Prostate gland (tissue), 2 donors: ENCODE results near the gene DSCAML1. TPM values are rescaled to one million over a fixed set of nuclear protein-coding genes. Genes with fewer than 3 reads are reported as not detected.

Source experiments
- DNase-seq: peaks from one replicate; pipeline ENCODE4 v3.0.0-alpha.2; 2019; ENCODE audit warnings: low spot score
- H3K27ac ChIP-seq, 2 donors: fragments of 200-600 bp; sonication (generic); 2 replicates each; pipeline ENCODE4 v1.5.1; 2017 to 2019
- H3K27me3 ChIP-seq: fragments of 200-600 bp; sonication (generic); replicated peaks from 2 replicates; pipeline ENCODE4 v1.5.1; 2019; ENCODE audit not compliant: insufficient read depth
- H3K36me3 ChIP-seq, 2 donors: fragments of 200-600 bp; sonication (generic); 1 replicate in 1 of 2; 2 replicates in 1 of 2; pipeline versions ENCODE4 v1.5.1 to v1.8.1; 2017 to 2019
- H3K4me1 ChIP-seq: fragments of 200-600 bp; sonication (generic); replicated peaks from 2 replicates; pipeline ENCODE4 v1.5.1; 2019
- H3K4me3 ChIP-seq, 2 donors: fragments of 200-600 bp; sonication (generic); 2 replicates each; pipeline ENCODE4 v1.5.1; 2017 to 2019
- H3K9me3 ChIP-seq: fragments of 200-600 bp; sonication (generic); 2 replicates; pipeline ENCODE4 v1.5.1; 2017
- CTCF ChIP-seq, 4 experiments: fragments of 200-600 bp in 2 of 4; fragments of 450-650 bp in 2 of 4; sonication (generic) in 2 of 4; IDR thresholded peaks; 1 replicate in 3 of 4; 2 replicates in 1 of 4; pipeline ENCODE4 v1.5.1; 2016 to 2019; ENCODE audit warnings: antibody characterized with exemption in 4 of 4, mild to moderate bottlenecking in 2 of 4, moderate library complexity in 2 of 4
- POLR2A ChIP-seq: fragments of 450-650 bp; IDR thresholded peaks from one replicate; pipeline ENCODE4 v1.6.1; 2016; ENCODE audit warnings: antibody characterized with exemption, mild to moderate bottlenecking
- POLR2AphosphoS5 ChIP-seq: sonication (generic); formaldehyde crosslinking; IDR thresholded peaks from one replicate; pipeline ENCODE4 v1.6.1; 2017; ENCODE audit warnings: antibody characterized with exemption
- WGBS: methylation state at CpG from one replicate; pipeline ENCODE4 v1.1.5; 2018; 5-methylcytosine and 5-hydroxymethylcytosine counted together
- intact Hi-C: fragments of 100-400 bp; cut with DNase I; formaldehyde crosslinking; loops from one replicate; pipeline ENCODE4 v1.14.2; 2022
- total RNA-seq, 2 donors: library from RNA; depleted of rRNA; stranded (reverse); fragments of >200 nt; gene quantifications; one replicate each; pipeline ENCODE4 v1.1.0, GENCODE V29; 2016

Gene DSCAML1
- total RNA-seq, 2 donors from 2014 or later: 0.14 to 2.8 TPM

- intact Hi-C loops: no loop called here
- no peak for TF ChIP-seq CTCF (IDR thresholded peaks at IDR 0.05)
- DNase-seq: no peak
These were observed 138.2 kb downstream of the DSCAML1 start for GRCh38 chr11:117658809-117659208.

GRCh38 chr11:117657794-117658193 lies 139.2 kb downstream of the DSCAML1 start:
- Histone ChIP-seq H3K27ac (no peak overlapping the region), H3K27me3 (no peaks in the 10 kb centered on the region), H3K4me3 (no peak overlapping the region), H3K4me1 (no peaks in the 10 kb centered on the region), H3K9me3 (no peaks in the 10 kb centered on the region), H3K36me3 (no peaks in the 10 kb centered on the region)
- WGBS: 26% methylated on average over 7 of the region's 7 CpGs
- TF ChIP-seq POLR2A: no peak
- TF ChIP-seq CTCF (IDR thresholded peaks at IDR 0.05): no peak
- TF ChIP-seq POLR2AphosphoS5: no peak
- intact Hi-C loops: no loop called here
- no peak for DNase-seq

More at GRCh38 chr11:117658809-117659208, 138.2 kb downstream of the DSCAML1 start:
- Histone ChIP-seq H3K27me3 (no peaks in the 10 kb centered on the region), H3K27ac (no peak overlapping the region), H3K4me1 (no peaks in the 10 kb centered on the region), H3K9me3 (no peaks in the 10 kb centered on the region), H3K4me3 (no peak overlapping the region), H3K36me3 (no peaks in the 10 kb centered on the region)
- 85% methylated on average over 3 of the region's 3 CpGs for WGBS

- TF ChIP-seq POLR2A (no peak), POLR2AphosphoS5 (no peak), CTCF (IDR thresholded peaks at IDR 0.05) (no peak)
- Histone ChIP-seq H3K27me3 (no peaks in the 10 kb centered on the region), H3K4me1 (no peaks in the 10 kb centered on the region), H3K36me3 (no peaks in the 10 kb centered on the region), H3K9me3 (no peaks in the 10 kb centered on the region), H3K27ac (no peak overlapping the region), H3K4me3 (no peak overlapping the region)
- intact Hi-C loops: no loop called here
- no peak for DNase-seq
- 87% methylated on average over 21 of the region's 21 CpGs for WGBS
These were observed 142.4 kb downstream of the DSCAML1 start for GRCh38 chr11:117654281-117655255.

GRCh38 chr11:117652521-117652920 lies 144.5 kb downstream of the DSCAML1 start:
- DNase-seq: no peak
- Histone ChIP-seq H3K4me3 (no peak overlapping the region), H3K27me3 (no peaks in the 10 kb centered on the region), H3K9me3 (no peaks in the 10 kb centered on the region), H3K36me3 (no peaks in the 10 kb centered on the region), H3K27ac (no peak overlapping the region), H3K4me1 (no peaks in the 10 kb centered on the region)
- TF ChIP-seq CTCF (IDR thresholded peaks at IDR 0.05): no peak
- TF ChIP-seq POLR2AphosphoS5: no peak
- no peak for TF ChIP-seq POLR2A
- intact Hi-C loops: no loop called here
- 55% methylated on average over 4 of the region's 4 CpGs for WGBS
